Measurements from ENCODE around the gene CAMSAP3. TPM values are rescaled to one million over a fixed set of nuclear protein-coding genes. Genes with fewer than 3 reads are reported as not detected.
A peak's percentile ranks its signal among the peaks of the same experiment; 100 is the strongest.

Gene CAMSAP3
- total and polyA plus RNA-seq, 5 experiments from 2014 or later = 0.20 to 2.2 (median 0.78) TPM; not detected in 1

DNA sequence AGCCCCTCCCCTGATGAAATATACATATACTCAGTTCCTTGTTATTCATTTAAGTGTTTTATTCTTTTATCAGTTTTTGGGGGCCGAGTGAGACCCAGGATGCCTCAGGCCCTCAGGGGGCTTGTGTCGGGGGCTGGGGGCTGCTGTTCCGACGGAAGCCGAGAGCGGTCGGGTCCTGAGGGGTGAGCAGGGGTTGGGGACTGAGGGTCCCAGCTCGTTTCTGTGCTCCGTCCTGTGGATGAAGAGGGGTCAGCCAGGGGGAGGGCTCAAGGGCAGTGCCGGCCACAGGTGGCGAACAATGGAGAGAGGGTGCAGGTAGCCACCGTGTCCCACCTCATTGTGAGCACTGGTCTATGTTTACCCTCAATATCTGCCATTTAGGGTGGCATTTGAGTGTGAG is 35.9 kb downstream of the CAMSAP3 start:
- H3K4me1 Mint-ChIP-seq = peaks cover 28 to 65% (median 57%) of the 10 kb centered on the region in 4 donors
- peak overlapping the region in 7 of 10 donors; percentile 13 to 60 (median 16) for H3K4me3 Mint-ChIP-seq
- no peaks in the 10 kb centered on the region for H3K27me3 Mint-ChIP-seq
- no peaks in the 10 kb centered on the region for H3K9me3 Mint-ChIP-seq
- no peak for DNase-seq
- H3K36me3 Mint-ChIP-seq = peaks cover 0 to 13% (median 6%) of the 10 kb centered on the region in 3 donors
- peak overlapping the region in 5 of 10 donors; percentile 8 to 70 (median 31) for H3K27ac Mint-ChIP-seq
- POLR2A ChIA-PET = no interaction called here
- ATAC-seq = no peak

GRCh38 chr19:7632340-7633203 is 36.9 kb downstream of the CAMSAP3 start:
- Mint-ChIP-seq H3K4me3 (peak overlapping the region in 2 of 10 donors; percentile 10 to 36), H3K4me1 (peaks cover 27 to 71% (median 57%) of the 10 kb centered on the region in 4 donors)

GRCh38 chr19:7633698-7634097 is 38.0 kb downstream of the CAMSAP3 start, which contains the start of gene PCP2:
Gene PCP2 (minus strand): TSS chr19:7633719. CDS start chr19:7633457, 262 bp downstream.
- Mint-ChIP-seq H3K4me1 (peaks cover 21 to 64% (median 55%) of the 10 kb centered on the region in 4 donors), H3K27ac (peak within 1 kb of the TSS in 5 of 10 donors; percentile 22 to 85 (median 64)), H3K36me3 (peaks cover 0 to 8% (median 6%) of the 10 kb centered on the region in 3 donors), H3K27me3 (no peaks in the 10 kb centered on the region), H3K9me3 (no peaks in the 10 kb centered on the region), H3K4me3 (peak within 1 kb of the TSS in 3 of 10 donors; percentile 10 to 41 (median 36))
- no peak for DNase-seq
- POLR2A ChIA-PET = no interaction called here
- ATAC-seq = no peak

More at GRCh38 chr19:7632340-7633203, 36.9 kb downstream of the CAMSAP3 start:
- H3K36me3 Mint-ChIP-seq = peaks cover 0 to 8% (median 6%) of the 10 kb centered on the region in 3 donors
- H3K9me3 Mint-ChIP-seq = no peaks in the 10 kb centered on the region
- H3K27ac Mint-ChIP-seq = peak overlapping the region in 3 of 10 donors; percentile 29 to 64 (median 53)
- POLR2A ChIA-PET = no interaction called here
- H3K27me3 Mint-ChIP-seq = no peaks in the 10 kb centered on the region
- no peak for DNase-seq
- no peak for ATAC-seq

DNA sequence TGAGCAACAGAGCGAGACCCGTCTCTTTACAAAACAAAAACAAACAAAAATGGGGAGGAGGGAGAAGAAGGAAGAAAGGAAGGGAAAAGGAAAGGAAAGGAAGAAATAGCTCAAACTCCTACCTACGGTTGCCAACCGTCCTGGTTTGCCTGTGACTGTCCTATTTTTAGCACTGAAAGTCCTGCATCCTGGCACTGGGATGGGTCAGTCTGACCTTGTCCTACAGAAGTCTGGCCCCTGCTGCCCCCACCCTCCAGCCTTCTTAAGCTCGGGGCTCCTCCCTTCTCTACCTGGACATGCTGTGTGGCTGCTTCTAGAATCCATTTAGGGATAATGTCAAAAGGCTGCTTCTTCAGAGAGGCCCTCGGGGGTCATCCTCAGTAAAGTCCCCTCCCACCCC is 40.0 kb downstream of the CAMSAP3 start:
- DNase-seq = no peak
- Mint-ChIP-seq H3K27ac (peak overlapping the region in 9 of 10 donors; percentile 26 to 94 (median 88)), H3K4me1 (peaks cover 20 to 63% (median 52%) of the 10 kb centered on the region in 4 donors), H3K4me3 (peak overlapping the region; percentile 47 to 88 (median 84)), H3K27me3 (no peaks in the 10 kb centered on the region), H3K36me3 (peaks cover 0 to 2% (median 2%) of the 10 kb centered on the region in 3 donors), H3K9me3 (no peaks in the 10 kb centered on the region)
- no peak for ATAC-seq
- POLR2A ChIA-PET = interaction anchor here (0.7 to 2.6 kb wide), 3 partner anchors 22 to 287 kb away, joined by 3 to 9 read pairs (median 3); partner anchors contain the start of genes ARHGEF18 and TRAPPC5

- DNase-seq = no peak
- no peaks in the 10 kb centered on the region for H3K27me3 Mint-ChIP-seq
Observed at GRCh38 chr19:7636317-7636690, 40.6 kb downstream of the CAMSAP3 start.

GRCh38 chr19:7636691-7637373 is 41.2 kb downstream of the CAMSAP3 start, which contains the start of gene STXBP2:
Gene STXBP2 (plus strand): TSS chr19:7637110. CDS start chr19:7637150, 40 bp downstream.
- ATAC-seq (peak; percentile 95 to 96), DNase-seq (peak; percentile 87 to 98 (median 94))
- H3K4me1 Mint-ChIP-seq = peaks cover 20 to 56% (median 44%) of the 10 kb centered on the region in 4 donors
- peaks cover 0 to 2% (median 2%) of the 10 kb centered on the region in 3 donors for H3K36me3 Mint-ChIP-seq
- peak within 1 kb of the TSS; percentile 77 to 94 (median 92) for H3K27ac Mint-ChIP-seq
- peak within 1 kb of the TSS; percentile 73 to 91 (median 86) for H3K4me3 Mint-ChIP-seq
- no peaks in the 10 kb centered on the region for H3K9me3 Mint-ChIP-seq
- POLR2A ChIA-PET = interaction anchor here (0.6 to 2.7 kb wide), 6 partner anchors 8 to 194 kb away, joined by 3 to 16 read pairs (median 6); partner anchors contain the start of genes PET100, TRAPPC5 and XAB2
- no peaks in the 10 kb centered on the region for H3K27me3 Mint-ChIP-seq

More at GRCh38 chr19:7636317-7636690, 40.6 kb downstream of the CAMSAP3 start:
- Mint-ChIP-seq H3K4me3 (peak overlapping the region; percentile 73 to 91 (median 86)), H3K9me3 (no peaks in the 10 kb centered on the region), H3K27ac (peak overlapping the region; percentile 77 to 94 (median 92)), H3K36me3 (peaks cover 0 to 2% (median 2%) of the 10 kb centered on the region in 3 donors), H3K4me1 (peaks cover 20 to 59% (median 47%) of the 10 kb centered on the region in 4 donors)
- POLR2A ChIA-PET = interaction anchor here (0.7 to 2.6 kb wide), 2 partner anchors 21 to 45 kb away, joined by 3 to 9 read pairs; partner anchors contain the start of gene TRAPPC5
- ATAC-seq = no peak

GRCh38 chr19:7637374-7638256 is 42.0 kb downstream of the CAMSAP3 start:
- POLR2A ChIA-PET = interaction anchor here (0.6 to 2.7 kb wide), 8 partner anchors 8 to 447 kb away, joined by 3 to 16 read pairs (median 5); partner anchors contain the start of genes PET100, TRAPPC5 and XAB2
- H3K27me3 Mint-ChIP-seq = no peaks in the 10 kb centered on the region
- H3K27ac Mint-ChIP-seq = peak overlapping the region; percentile 57 to 94 (median 89)
- peaks cover 0 to 2% (median 0%) of the 10 kb centered on the region in 3 donors for H3K36me3 Mint-ChIP-seq
- no peaks in the 10 kb centered on the region for H3K9me3 Mint-ChIP-seq
- H3K4me1 Mint-ChIP-seq = peaks cover 20 to 53% (median 44%) of the 10 kb centered on the region in 4 donors
- peak overlapping the region; percentile 73 to 91 (median 86) for H3K4me3 Mint-ChIP-seq
- DNase-seq (peak in 1 of 10 donors; percentile 29), ATAC-seq (peak; percentile 18 to 24)

GRCh38 chr19:7638802-7639465 is 43.3 kb downstream of the CAMSAP3 start:
- peak overlapping the region in 9 of 10 donors; percentile 19 to 77 (median 41) for H3K4me3 Mint-ChIP-seq

DNA sequence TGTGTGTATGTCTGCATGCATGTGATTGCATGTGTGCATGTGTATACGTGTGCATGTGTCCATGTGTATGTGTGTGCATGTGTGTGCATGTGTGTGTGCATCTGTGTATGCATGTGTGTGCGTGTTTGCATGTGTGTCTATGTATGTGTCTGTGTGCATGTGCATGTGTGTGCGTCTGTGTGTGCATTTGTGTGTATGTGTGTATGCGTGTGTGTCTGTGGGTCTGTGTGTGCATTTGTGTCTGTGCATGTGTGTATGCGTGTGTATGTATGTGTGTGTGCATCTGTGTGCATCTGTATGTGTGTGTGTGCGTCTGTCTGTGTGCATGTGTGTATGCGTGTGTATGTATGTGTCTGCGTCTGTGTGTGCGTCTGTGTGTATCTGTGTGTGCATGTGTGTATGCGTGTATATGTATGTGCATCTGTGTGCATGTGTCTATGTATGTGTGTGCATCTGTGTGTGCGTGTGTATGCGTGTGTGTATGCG is 44.2 kb downstream of the CAMSAP3 start:
- ATAC-seq (no peak), DNase-seq (no peak)
- Mint-ChIP-seq H3K4me1 (peaks cover 14 to 46% (median 38%) of the 10 kb centered on the region in 4 donors), H3K27me3 (no peaks in the 10 kb centered on the region), H3K36me3 (peaks cover 0 to 10% (median 0%) of the 10 kb centered on the region in 3 donors), H3K27ac (peak overlapping the region in 7 of 10 donors; percentile 15 to 85 (median 46)), H3K9me3 (no peaks in the 10 kb centered on the region), H3K4me3 (peak overlapping the region in 7 of 10 donors; percentile 30 to 77 (median 49))
- POLR2A ChIA-PET = no interaction called here

More at GRCh38 chr19:7638802-7639465, 43.3 kb downstream of the CAMSAP3 start:
- DNase-seq = no peak
- Mint-ChIP-seq H3K27ac (peak overlapping the region in 4 of 10 donors; percentile 42 to 66 (median 62)), H3K9me3 (no peaks in the 10 kb centered on the region), H3K27me3 (no peaks in the 10 kb centered on the region), H3K36me3 (peaks cover 0 to 4% (median 0%) of the 10 kb centered on the region in 3 donors), H3K4me1 (peaks cover 16 to 50% (median 40%) of the 10 kb centered on the region in 4 donors)
- POLR2A ChIA-PET = interaction anchor here (2.1 to 2.7 kb wide), 2 partner anchors 9 to 10 kb away, joined by 8 to 16 read pairs; partner anchors contain the start of genes PET100 and XAB2
- no peak for ATAC-seq

DNA sequence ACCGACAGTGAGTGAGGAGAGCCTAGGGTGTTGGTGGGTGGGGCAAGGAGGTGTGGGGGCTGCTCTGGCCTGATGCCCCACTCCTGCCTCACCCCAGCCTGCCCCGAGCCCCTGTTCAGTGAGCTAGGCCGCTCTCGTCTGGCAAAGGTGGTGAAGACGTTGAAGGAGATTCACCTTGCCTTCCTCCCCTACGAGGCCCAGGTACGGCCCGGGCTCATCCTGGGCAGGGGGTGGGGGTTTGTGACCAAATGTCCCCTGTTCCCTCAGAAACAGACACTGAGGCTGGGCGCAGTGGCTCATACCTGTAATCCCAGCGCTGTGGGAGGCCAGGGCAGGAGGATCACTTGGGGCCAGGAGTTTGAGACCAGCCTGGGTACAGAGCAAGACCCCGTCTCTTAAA is 45.1 kb downstream of the CAMSAP3 start:
- H3K27me3 Mint-ChIP-seq = no peaks in the 10 kb centered on the region
- DNase-seq (no peak), ATAC-seq (no peak)
- POLR2A ChIA-PET = interaction anchor here (1.9 kb wide), 1 partner anchor 11 kb away, joined by 8 read pairs; the partner anchor contains the start of genes PET100 and XAB2
- H3K36me3 Mint-ChIP-seq = peaks cover 0 to 17% (median 0%) of the 10 kb centered on the region in 3 donors
- no peaks in the 10 kb centered on the region for H3K9me3 Mint-ChIP-seq
- H3K27ac Mint-ChIP-seq = no peak overlapping the region
- H3K4me3 Mint-ChIP-seq = no peak overlapping the region
- H3K4me1 Mint-ChIP-seq = peaks cover 14 to 40% (median 30%) of the 10 kb centered on the region in 4 donors
